GM19328 (cell line): ENCODE data around the gene HDAC1.

Experiments
- ATAC-seq: cut with Tn5 transposase; IDR thresholded peaks from one replicate; pipeline ENCODE4 v1.9.1; 2021; ENCODE audit warnings: mild to moderate bottlenecking, moderate library complexity; ENCODE audit not compliant: unreplicated experiment

The HDAC1 gene

DNA sequence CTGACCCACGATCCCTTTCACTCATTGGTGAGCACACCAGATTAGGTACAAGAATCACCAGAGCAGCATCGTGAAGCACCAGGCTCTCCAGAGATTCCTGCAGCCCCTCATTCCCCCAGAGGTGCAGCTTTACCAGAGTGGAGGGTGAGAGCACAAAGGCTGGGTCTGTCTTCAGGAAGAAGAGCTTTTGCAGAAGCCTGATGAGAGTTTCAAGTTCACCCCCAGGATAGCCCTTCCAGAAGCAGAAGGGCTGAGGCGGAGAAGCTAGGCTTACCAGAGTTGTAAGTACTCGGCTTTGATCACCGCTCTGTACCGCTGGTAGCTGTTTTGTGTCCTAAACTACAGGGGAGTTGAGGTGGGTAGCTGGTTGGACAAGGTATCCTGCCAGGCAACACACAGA, 73.6 kb downstream of the HDAC1 start:
- ATAC-seq: no peak

DNA sequence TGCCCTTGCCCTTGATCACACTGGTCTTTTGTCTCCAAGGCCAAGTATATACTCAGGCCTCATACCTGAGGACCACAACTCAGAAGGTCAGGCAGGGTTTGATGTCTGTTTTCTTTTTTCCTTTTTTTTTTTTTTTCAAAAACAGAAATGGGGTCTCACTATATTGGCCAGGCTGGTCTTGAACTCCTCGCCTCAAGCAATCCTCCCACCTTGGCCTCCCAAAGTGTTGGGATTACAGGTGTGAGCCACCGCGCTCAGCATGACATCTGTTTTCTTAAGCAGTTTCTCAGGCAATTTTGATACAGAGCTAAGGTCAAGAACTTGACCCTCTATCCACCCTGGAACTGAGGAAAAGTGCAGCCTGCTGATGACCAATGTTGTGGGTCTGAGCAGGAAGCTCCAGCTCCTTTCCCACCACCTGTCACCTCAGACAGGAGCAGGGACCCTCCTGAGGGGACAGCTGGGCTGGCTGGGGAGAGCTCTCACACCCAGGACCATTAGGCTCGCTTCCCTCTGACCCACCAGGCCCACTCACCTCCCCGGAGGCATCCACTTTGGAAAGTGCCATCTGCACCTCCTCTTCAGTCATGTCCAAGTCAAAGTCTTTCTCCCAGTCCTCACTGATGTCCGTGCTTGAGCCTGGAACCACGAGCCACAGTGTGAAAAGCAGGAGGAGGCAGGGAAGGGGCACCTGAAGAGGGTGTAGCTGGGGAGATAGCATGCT, 76.2 kb downstream of the HDAC1 start:
- ATAC-seq: no peak

DNA sequence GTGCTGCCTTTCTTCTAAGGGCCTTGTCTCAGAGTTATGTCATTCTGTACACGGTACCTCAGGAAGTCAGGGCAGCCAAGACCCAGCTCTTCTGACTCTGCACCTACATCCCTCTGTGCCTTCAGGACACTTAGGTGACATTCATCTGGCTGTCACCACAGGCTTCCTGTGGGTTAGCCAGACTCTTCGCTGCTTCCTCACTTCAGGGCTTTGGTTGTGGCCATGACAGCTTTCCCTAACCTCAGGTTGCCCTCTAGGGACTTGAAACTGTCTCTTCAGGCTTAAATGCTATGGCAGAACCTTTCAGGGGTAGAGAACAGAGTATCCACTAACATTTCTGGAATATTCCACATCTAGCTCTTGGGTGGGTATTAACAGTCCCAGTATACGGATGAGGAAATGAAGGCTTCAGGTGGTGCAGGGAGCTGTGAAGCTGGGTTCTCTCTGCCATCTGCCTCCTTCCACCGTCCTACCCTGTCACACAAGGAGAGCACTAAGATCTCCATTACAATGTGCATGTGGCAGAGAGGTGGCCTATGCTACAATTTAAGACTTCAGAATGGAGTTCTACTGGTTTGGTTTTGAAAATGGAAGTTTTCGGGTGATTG, 80.4 kb downstream of the HDAC1 start:
- no peak for ATAC-seq

DNA sequence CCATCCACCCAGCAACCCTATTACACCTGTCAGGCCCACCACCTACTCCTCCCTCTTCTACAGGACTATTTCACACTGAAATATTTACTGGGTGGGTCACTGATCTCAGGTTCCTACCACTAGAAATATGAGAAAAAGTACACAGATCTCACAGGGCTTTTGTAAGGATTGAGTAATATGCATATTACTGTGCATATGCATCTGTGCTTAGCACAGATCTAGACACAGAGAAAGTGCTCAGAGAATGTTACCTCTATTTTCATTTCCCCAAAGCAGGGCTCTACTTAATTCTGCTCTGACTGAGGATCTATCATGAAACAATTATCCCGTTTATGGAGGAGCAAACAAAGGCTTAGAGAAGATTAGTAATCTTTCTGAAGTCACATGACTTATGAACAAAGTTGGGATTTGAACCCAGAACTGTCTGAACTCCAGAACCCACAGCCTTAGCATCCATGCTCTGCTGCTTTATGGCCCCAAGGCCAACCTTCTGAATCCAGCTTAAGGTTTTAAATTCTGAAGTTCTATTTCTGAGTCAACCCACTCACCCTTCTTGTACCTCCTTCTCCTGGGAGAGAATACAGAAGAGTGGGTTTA, 82.2 kb downstream of the HDAC1 start:
- no peak for ATAC-seq

DNA sequence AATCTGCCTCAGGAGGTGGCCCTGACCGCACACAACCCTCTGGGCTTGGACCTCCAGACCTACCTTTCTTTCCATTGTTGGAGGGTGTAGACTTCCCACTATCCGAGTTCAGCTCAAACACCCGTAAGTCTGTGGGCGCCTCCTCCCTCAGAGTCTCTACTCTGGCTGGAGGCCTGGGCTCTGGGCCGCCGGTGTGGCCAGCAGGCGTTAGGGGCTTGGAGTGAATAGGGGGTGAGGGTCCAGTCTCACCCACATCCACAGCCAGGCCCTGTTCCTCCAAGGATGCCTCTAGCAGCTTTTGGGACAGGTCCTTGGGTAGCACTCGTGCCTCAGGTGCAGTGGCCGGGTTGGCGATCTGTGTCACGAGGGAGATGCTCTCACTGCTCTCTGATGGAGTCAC, 84.3 kb downstream of the HDAC1 start:
- ATAC-seq: no peak

DNA sequence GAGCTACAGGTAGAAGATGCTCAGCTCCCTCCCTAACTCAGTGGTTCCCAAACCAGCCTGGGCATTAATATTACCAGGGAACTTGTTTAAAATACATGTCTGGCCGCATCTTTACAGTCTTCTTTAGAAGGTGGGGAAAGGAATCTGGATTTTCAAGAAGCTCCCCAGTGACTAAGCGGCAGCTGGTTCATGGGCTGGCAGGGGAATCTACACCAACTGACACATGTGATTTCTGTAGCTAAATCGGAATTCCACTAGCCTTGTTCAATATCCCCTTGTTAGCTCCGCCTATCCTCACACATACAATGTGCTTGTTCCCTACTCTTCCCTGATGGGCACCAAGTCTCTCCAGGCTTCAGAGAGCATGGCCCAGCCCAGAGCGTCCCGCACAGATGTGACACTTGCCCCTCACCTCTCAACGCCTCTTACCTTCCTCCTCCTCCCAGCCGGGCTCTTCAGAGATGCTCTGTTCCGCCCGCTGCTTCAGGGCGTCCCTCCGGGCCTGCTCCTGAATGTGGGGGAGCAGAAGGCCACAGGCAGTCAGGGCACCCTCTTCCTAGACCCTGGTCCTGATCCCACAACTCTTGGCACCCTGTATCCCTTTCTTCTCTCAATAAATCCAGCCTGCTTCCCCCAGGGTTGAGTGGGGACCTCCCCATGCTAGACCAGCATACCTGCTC, 85.8 kb downstream of the HDAC1 start:
- no peak for ATAC-seq

DNA sequence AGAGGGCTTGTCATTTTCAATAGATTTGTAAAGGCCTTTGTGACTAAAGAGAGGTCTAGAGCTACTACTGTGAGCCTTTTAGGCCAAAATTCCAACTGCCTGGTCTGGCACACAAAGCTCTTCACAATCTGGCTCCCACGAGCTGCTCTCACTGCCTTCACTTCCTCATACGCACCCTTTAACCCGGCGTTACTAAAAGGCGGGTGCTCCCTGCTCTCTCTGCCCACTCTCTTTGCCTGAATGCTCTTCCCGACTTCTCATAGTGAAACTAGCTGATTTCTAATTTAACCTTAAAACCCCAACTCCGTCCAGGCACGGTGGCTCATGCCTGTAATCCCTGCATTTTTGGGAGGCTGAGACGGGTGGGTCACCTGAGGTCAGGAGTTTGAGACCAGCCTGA, 88.2 kb downstream of the HDAC1 start:
- ATAC-seq: no peak
